GM20000 (cell line): ENCODE results near the gene DTX4.

Experiments used
- DNase-seq: peaks from one replicate; pipeline ENCODE4 v3.0.0; 2012; ENCODE audit warnings: low spot score
- TF ChIP-seq, protein P1 (sequence below): IDR thresholded peaks from 2 replicates; pipeline ENCODE4 v1.5.1; 2012; ENCODE audit warnings: mild to moderate bottlenecking, control low read depth; ENCODE audit errors: extremely low read depth, missing control alignments

Gene DTX4

DNA sequence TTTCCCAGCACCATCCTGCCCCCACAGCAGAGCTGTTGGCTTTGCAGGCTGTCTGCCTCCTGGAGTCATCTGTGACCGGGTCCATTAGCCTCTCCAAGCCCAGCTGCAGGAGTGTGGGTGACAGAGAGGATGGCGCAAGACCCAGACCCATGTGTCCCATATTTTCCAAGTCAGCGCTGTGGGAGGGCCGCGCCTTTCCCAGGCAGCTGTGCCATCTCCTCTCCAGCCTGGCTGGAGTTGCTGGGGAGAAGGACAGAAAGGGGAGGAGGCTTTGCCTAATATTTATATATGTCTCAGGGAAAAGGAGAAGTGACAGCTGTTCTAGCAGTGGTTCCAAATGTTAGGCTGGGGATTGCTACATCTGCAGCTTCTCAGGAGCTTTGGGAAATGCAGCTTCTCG is 15.7 kb downstream of the DTX4 start:
- no peak for DNase-seq

DNA sequence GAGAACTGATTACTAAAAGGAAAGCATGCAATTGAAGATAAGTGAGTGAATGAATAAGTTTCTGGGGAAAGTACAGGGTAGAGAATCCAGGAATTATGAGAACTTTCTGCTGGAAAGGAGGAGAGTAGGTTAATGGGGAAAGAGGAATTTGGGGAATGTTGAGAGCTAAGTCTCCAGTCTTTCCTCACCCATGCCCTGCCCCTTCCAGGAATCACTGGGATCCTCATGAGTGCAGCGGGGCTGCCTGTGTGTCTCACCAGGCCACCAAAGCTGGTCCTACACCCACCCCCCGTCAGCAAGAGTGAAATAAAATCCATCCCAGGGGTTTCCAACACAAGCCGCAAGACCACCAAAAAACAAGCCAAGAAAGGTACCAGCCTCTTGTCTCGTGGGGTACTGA is 17.0 kb downstream of the DTX4 start:
- DNase-seq = no peak

More for the DNA sequence above, 15.7 kb downstream of the DTX4 start:
- TF ChIP-seq, protein P1, sequence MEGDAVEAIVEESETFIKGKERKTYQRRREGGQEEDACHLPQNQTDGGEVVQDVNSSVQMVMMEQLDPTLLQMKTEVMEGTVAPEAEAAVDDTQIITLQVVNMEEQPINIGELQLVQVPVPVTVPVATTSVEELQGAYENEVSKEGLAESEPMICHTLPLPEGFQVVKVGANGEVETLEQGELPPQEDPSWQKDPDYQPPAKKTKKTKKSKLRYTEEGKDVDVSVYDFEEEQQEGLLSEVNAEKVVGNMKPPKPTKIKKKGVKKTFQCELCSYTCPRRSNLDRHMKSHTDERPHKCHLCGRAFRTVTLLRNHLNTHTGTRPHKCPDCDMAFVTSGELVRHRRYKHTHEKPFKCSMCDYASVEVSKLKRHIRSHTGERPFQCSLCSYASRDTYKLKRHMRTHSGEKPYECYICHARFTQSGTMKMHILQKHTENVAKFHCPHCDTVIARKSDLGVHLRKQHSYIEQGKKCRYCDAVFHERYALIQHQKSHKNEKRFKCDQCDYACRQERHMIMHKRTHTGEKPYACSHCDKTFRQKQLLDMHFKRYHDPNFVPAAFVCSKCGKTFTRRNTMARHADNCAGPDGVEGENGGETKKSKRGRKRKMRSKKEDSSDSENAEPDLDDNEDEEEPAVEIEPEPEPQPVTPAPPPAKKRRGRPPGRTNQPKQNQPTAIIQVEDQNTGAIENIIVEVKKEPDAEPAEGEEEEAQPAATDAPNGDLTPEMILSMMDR = no peak

DNA sequence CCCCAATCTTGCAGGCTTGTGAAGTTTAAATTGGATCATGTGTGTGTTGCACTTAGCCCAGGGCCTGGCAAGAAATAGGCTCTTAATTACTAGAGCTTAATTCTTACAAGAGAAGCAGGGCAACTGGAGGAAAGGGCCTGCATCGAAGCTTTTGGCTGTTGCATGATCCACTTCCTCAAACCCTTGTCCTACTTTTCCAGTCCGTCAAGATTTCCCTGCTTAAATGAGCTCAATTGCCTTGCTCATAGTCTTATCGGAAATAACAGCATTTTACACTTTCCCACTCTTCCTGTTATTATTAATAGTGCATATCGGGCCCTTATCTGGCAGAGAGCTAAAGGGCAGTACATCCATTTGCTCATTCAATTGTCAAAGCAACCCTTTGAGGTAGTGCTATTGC is 18.1 kb downstream of the DTX4 start:
- TF ChIP-seq, protein P1 = no peak
- no peak for DNase-seq

More for the DNA sequence above, 17.0 kb downstream of the DTX4 start:
- TF ChIP-seq, protein P1 = no peak

DNA sequence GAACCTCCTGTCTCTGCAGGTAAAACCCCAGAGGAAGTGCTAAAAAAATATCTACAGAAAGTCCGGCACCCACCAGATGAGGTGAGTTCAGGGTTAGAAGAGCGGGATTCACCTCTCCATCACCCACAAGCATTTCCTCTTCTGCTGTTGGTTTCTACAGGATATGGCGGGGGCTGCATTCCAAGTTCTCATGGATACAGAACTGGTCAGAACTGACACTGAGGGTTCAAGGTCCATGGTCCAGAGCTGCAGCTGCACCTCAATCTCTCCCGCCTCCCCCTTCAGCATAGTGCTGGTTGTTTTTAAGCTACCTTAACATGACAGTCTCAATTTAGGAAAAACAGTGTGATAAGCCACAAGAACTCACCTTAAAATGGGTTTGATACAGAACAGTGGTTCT is 19.2 kb downstream of the DTX4 start:
- TF ChIP-seq, protein P1 = no peak
- no peak for DNase-seq

DNA sequence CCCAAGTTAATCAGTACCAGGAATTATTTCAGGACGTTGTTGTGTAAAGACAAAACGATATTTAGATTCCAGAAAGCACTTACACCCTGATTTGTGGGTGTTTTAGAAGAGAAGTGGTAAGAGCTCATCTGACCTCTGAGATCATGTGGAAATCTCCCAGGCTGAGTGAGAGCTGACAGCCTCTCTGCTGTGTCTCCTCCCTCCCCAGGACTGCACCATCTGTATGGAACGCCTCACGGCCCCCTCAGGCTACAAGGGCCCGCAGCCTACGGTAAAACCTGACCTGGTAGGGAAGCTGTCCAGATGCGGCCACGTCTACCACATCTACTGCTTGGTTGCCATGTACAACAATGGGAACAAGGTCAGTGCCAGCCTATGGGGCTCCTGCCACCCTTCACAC is 20.0 kb downstream of the DTX4 start:
- DNase-seq = no peak
- TF ChIP-seq, protein P1 = no peak

DNA sequence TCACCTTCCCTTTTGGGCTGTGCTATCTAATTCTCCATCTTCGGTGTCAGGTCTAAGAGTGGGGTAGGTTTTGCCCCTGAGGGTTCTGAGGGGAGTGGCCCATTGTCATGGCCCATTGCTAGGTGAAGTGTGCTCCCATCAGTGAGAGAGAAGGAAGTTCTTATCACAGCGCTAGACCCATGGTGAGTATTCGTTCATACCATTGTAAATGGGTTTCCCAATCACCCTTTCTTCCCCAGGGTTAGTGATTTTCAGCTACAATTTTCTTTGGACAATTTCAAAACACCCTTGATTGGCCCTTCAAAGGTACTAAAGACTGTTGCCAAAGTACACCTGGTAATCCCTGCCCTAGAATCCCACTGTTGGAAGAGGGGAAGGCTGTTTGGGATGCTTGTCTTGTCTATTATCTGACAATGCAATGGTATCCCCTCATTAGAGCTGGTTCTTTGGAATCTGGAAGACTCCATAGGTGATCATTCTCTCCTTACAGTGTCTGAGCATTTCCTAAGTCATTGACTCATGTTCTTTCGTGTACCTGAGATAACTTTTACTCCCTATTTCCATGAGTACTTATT is 20.6 kb downstream of the DTX4 start:
- DNase-seq = no peak
- TF ChIP-seq, protein P1 = no peak

DNA sequence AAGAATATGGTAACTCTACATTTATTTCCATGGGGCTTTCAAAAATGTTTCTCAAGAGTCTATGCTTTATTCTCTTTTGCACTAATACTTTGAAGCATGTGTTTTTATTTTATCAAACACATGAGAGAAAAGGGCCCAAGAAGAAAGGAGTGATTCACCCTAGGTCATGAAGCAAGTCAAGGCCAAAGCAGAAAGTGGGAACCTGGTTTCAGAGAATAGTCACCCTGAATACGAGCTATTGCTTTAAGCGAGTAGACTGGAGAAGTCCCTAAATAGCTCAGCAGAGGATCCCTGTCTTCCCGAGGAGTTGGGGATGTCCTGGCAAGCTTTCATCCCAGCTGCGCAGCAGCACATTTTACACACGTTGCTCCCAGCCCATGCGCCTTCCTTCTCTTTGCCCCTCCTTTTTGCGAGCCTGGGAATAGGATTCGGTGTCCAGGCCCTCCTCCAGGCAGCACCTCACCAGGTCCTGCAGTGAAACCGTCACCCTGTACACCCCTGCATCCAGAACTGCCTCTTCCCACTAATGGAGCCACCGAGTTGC is 21.7 kb downstream of the DTX4 start:
- no peak for DNase-seq
- TF ChIP-seq, protein P1 = no peak
